GM06990 (cell line): ENCODE measurements around the gene FRMD4A.

Experiments
- DNase-seq: peaks from one replicate; pipeline ENCODE4 v3.0.0-alpha.2; 2011; ENCODE audit not compliant: insufficient read length; ENCODE audit errors: extremely low read depth
- H3K27me3 ChIP-seq: replicated peaks from 2 replicates; pipeline ENCODE4 v1.6.0; 2011; ENCODE audit warnings: low read length; ENCODE audit not compliant: control insufficient read depth, insufficient read depth
- H3K36me3 ChIP-seq: 2 replicates; pipeline ENCODE4 v1.5.1; 2011; ENCODE audit warnings: low read length; ENCODE audit not compliant: control insufficient read depth, insufficient read depth
- H3K4me3 ChIP-seq: replicated peaks from 2 replicates; pipeline ENCODE4 v1.5.1; 2011; ENCODE audit warnings: low read depth, mild to moderate bottlenecking, control low read depth, low read length
- CTCF ChIP-seq: IDR thresholded peaks from 2 replicates; pipeline ENCODE4 v1.5.1; 2011; ENCODE audit warnings: low read length, control low read depth, mild to moderate bottlenecking, inconsistent platforms; ENCODE audit not compliant: insufficient read depth, poor library complexity, severe bottlenecking

The FRMD4A gene

GRCh38 chr10:14372606-14373005 is 41.9 kb upstream of the FRMD4A start:
- TF ChIP-seq CTCF = no peak
- DNase-seq = no peak
- peaks cover 2% of the 10 kb centered on the region; the same call in 1 of the 2 replicates for H3K27me3 ChIP-seq
- H3K36me3 ChIP-seq = no peaks in the 10 kb centered on the region
- H3K4me3 ChIP-seq = no peak overlapping the region

- no peak for DNase-seq
These were observed 40.9 kb upstream of the FRMD4A start for GRCh38 chr10:14371581-14371980.

GRCh38 chr10:14370894-14371293 is 40.2 kb upstream of the FRMD4A start:
- DNase-seq = no peak
- Histone ChIP-seq H3K36me3 (no peaks in the 10 kb centered on the region), H3K4me3 (no peak overlapping the region), H3K27me3 (peaks cover 2% of the 10 kb centered on the region; the same call in 1 of the 2 replicates)
- TF ChIP-seq CTCF = no peak

More at GRCh38 chr10:14371581-14371980, 40.9 kb upstream of the FRMD4A start:
- Histone ChIP-seq H3K36me3 (no peaks in the 10 kb centered on the region), H3K4me3 (no peak overlapping the region), H3K27me3 (peaks cover 2% of the 10 kb centered on the region; the same call in 1 of the 2 replicates)
- no peak for TF ChIP-seq CTCF

- TF ChIP-seq CTCF = no peak
- DNase-seq = no peak
- H3K36me3 ChIP-seq = no peaks in the 10 kb centered on the region
- H3K27me3 ChIP-seq = peaks cover 2% of the 10 kb centered on the region; the same call in 1 of the 2 replicates
- H3K4me3 ChIP-seq = no peak overlapping the region
These were observed 39.2 kb upstream of the FRMD4A start for GRCh38 chr10:14369906-14370305.

GRCh38 chr10:14366760-14367159 is 36.0 kb upstream of the FRMD4A start:
- no peak overlapping the region for H3K4me3 ChIP-seq
- no peak for DNase-seq
- TF ChIP-seq CTCF = no peak

GRCh38 chr10:14365266-14365665 is 34.5 kb upstream of the FRMD4A start:
- TF ChIP-seq CTCF = no peak
- no peak overlapping the region for H3K4me3 ChIP-seq
- no peak for DNase-seq
- no peaks in the 10 kb centered on the region for H3K36me3 ChIP-seq
- no peaks in the 10 kb centered on the region; the same call in none of the 2 replicates for H3K27me3 ChIP-seq

More at GRCh38 chr10:14366760-14367159, 36.0 kb upstream of the FRMD4A start:
- Histone ChIP-seq H3K36me3 (no peaks in the 10 kb centered on the region), H3K27me3 (no peaks in the 10 kb centered on the region; the same call in none of the 2 replicates)
